ENCODE data around the gene SNX9. TPM values are rescaled to one million over a fixed set of nuclear protein-coding genes. Genes with fewer than 3 reads are reported as not detected.
A peak's percentile ranks its signal among the peaks of the same experiment; 100 is the strongest.

The SNX9 gene
- total and polyA plus RNA-seq, 9 donors: 20.2 to 36.9 (median 27.1) TPM

- Histone ChIP-seq H3K4me3 (ENCODE audit: low read length) (no peak overlapping the region), H3K27me3 (ENCODE audit: control insufficient read depth, insufficient read depth, low read length) (no peaks in the 10 kb centered on the region), H3K4me1 (ENCODE audit: control insufficient read depth, insufficient read depth, low read length) (no peaks in the 10 kb centered on the region), H3K36me3 (ENCODE audit: control insufficient read depth, insufficient read depth, low read length) (no peaks in the 10 kb centered on the region), H3K9me3 (replicated peaks; ENCODE audit: control insufficient read depth, low read depth, low read length) (peaks cover 2% of the 10 kb centered on the region), H3K27ac (ENCODE audit: low read length) (no peak overlapping the region)
- no peak for DNase-seq
Observed at GRCh38 chr6:157812425-157813171, 10.4 kb upstream of the SNX9 start.

- Histone ChIP-seq H3K27ac (ENCODE audit: low read length) (no peak overlapping the region), H3K9me3 (replicated peaks; ENCODE audit: control insufficient read depth, low read depth, low read length) (peaks cover 2% of the 10 kb centered on the region), H3K27me3 (ENCODE audit: control insufficient read depth, insufficient read depth, low read length) (no peaks in the 10 kb centered on the region), H3K4me1 (ENCODE audit: control insufficient read depth, insufficient read depth, low read length) (no peaks in the 10 kb centered on the region), H3K4me3 (ENCODE audit: low read length) (no peak overlapping the region), H3K36me3 (ENCODE audit: control insufficient read depth, insufficient read depth, low read length) (no peaks in the 10 kb centered on the region)
- DNase-seq: no peak
- 65% methylated on average over 3 of the region's 5 CpGs for WGBS (ENCODE audit: insufficient coverage)
Observed at GRCh38 chr6:157813191-157813590, 9.9 kb upstream of the SNX9 start.

GRCh38 chr6:157813750-157814455, 9.1 kb upstream of the SNX9 start:
- 47% methylated on average over 3 of the region's 5 CpGs for WGBS (ENCODE audit: insufficient coverage)
- peak; percentile 53 for DNase-seq

GRCh38 chr6:157814883-157815282, 8.2 kb upstream of the SNX9 start:
- no peaks in the 10 kb centered on the region for H3K27me3 ChIP-seq (ENCODE audit: control insufficient read depth, insufficient read depth, low read length)
- no peaks in the 10 kb centered on the region for H3K9me3 ChIP-seq (replicated peaks; ENCODE audit: control insufficient read depth, low read depth, low read length)
- DNase-seq: no peak
- H3K4me1 ChIP-seq (ENCODE audit: control insufficient read depth, insufficient read depth, low read length): no peaks in the 10 kb centered on the region
- WGBS (ENCODE audit: insufficient coverage): no CpG with 5 or more reads among the region's 4 CpGs
- no peaks in the 10 kb centered on the region for H3K36me3 ChIP-seq (ENCODE audit: control insufficient read depth, insufficient read depth, low read length)
- no peak overlapping the region for H3K4me3 ChIP-seq (ENCODE audit: low read length)
- no peak overlapping the region for H3K27ac ChIP-seq (ENCODE audit: low read length)

More at GRCh38 chr6:157813750-157814455, 9.1 kb upstream of the SNX9 start:
- H3K27ac ChIP-seq (ENCODE audit: low read length): no peak overlapping the region
- no peaks in the 10 kb centered on the region for H3K27me3 ChIP-seq (ENCODE audit: control insufficient read depth, insufficient read depth, low read length)
- no peaks in the 10 kb centered on the region for H3K36me3 ChIP-seq (ENCODE audit: control insufficient read depth, insufficient read depth, low read length)
- H3K4me3 ChIP-seq (ENCODE audit: low read length): no peak overlapping the region
- no peaks in the 10 kb centered on the region for H3K9me3 ChIP-seq (replicated peaks; ENCODE audit: control insufficient read depth, low read depth, low read length)
- H3K4me1 ChIP-seq (ENCODE audit: control insufficient read depth, insufficient read depth, low read length): no peaks in the 10 kb centered on the region

- 29% methylated on average over 3 of the region's 6 CpGs for WGBS (ENCODE audit: insufficient coverage)
- no peak overlapping the region for H3K27ac ChIP-seq (ENCODE audit: low read length)
Observed at GRCh38 chr6:157821342-157822033, 1.6 kb upstream of the SNX9 start.

GRCh38 chr6:157822245-157823000, 623 bp upstream of the SNX9 start:
- WGBS (ENCODE audit: insufficient coverage): 3% methylated on average over 52 of the region's 53 CpGs
- DNase-seq: peak; percentile 54
- peak overlapping the region; percentile 92 for H3K27ac ChIP-seq (ENCODE audit: low read length)
- H3K4me1 ChIP-seq (ENCODE audit: control insufficient read depth, insufficient read depth, low read length): peaks cover 7% of the 10 kb centered on the region
- no peaks in the 10 kb centered on the region for H3K9me3 ChIP-seq (replicated peaks; ENCODE audit: control insufficient read depth, low read depth, low read length)
- no peaks in the 10 kb centered on the region for H3K27me3 ChIP-seq (ENCODE audit: control insufficient read depth, insufficient read depth, low read length)
- H3K36me3 ChIP-seq (ENCODE audit: control insufficient read depth, insufficient read depth, low read length): no peaks in the 10 kb centered on the region
- peak overlapping the region; percentile 56 for H3K4me3 ChIP-seq (ENCODE audit: low read length)

More at GRCh38 chr6:157821342-157822033, 1.6 kb upstream of the SNX9 start:
- peaks cover 7% of the 10 kb centered on the region for H3K4me1 ChIP-seq (ENCODE audit: control insufficient read depth, insufficient read depth, low read length)
- no peaks in the 10 kb centered on the region for H3K27me3 ChIP-seq (ENCODE audit: control insufficient read depth, insufficient read depth, low read length)
- no peaks in the 10 kb centered on the region for H3K36me3 ChIP-seq (ENCODE audit: control insufficient read depth, insufficient read depth, low read length)
- H3K9me3 ChIP-seq (replicated peaks; ENCODE audit: control insufficient read depth, low read depth, low read length): no peaks in the 10 kb centered on the region
- no peak for DNase-seq
- no peak overlapping the region for H3K4me3 ChIP-seq (ENCODE audit: low read length)

- peak; percentile 86 for DNase-seq
- Histone ChIP-seq H3K4me3 (ENCODE audit: low read length) (peak overlapping the region; percentile 78), H3K9me3 (replicated peaks; ENCODE audit: control insufficient read depth, low read depth, low read length) (no peaks in the 10 kb centered on the region), H3K27me3 (ENCODE audit: control insufficient read depth, insufficient read depth, low read length) (no peaks in the 10 kb centered on the region), H3K4me1 (ENCODE audit: control insufficient read depth, insufficient read depth, low read length) (peaks cover 7% of the 10 kb centered on the region), H3K36me3 (ENCODE audit: control insufficient read depth, insufficient read depth, low read length) (no peaks in the 10 kb centered on the region), H3K27ac (ENCODE audit: low read length) (peak overlapping the region; percentile 91)
- WGBS (ENCODE audit: insufficient coverage): under 1% methylated on average over 66 of the region's 74 CpGs
Observed at GRCh38 chr6:157823528-157824370, 703 bp downstream of the SNX9 start.

- 85% methylated on average over 3 of the region's 10 CpGs for WGBS (ENCODE audit: insufficient coverage)
- no peaks in the 10 kb centered on the region for H3K27me3 ChIP-seq (ENCODE audit: control insufficient read depth, insufficient read depth, low read length)
- no peak overlapping the region for H3K4me3 ChIP-seq (ENCODE audit: low read length)
- H3K36me3 ChIP-seq (ENCODE audit: control insufficient read depth, insufficient read depth, low read length): no peaks in the 10 kb centered on the region
- DNase-seq: no peak
- no peaks in the 10 kb centered on the region for H3K9me3 ChIP-seq (replicated peaks; ENCODE audit: control insufficient read depth, low read depth, low read length)
- peaks cover 7% of the 10 kb centered on the region for H3K4me1 ChIP-seq (ENCODE audit: control insufficient read depth, insufficient read depth, low read length)
- H3K27ac ChIP-seq (ENCODE audit: low read length): no peak overlapping the region
Observed at GRCh38 chr6:157825243-157825904, 2.3 kb downstream of the SNX9 start.
